Muscle layer of duodenum (tissue), 2 donors: ENCODE measurements around the gene SNX5.

ENCODE experiments used
- H3K27ac ChIP-seq: one replicate; pipeline ENCODE4 v1.7.0; 2013; ENCODE audit warnings: mild to moderate bottlenecking, low read length
- H3K27me3 ChIP-seq: one replicate; pipeline ENCODE4 v1.7.0; 2013; ENCODE audit warnings: low read depth, mild to moderate bottlenecking, control low read depth, low read length
- H3K36me3 ChIP-seq, 2 donors: one replicate each; pipeline ENCODE4 v1.7.0; 2013; ENCODE audit warnings: low read length in 2 of 2, control low read depth in 1 of 2, mild to moderate bottlenecking in 1 of 2; ENCODE audit not compliant: insufficient read depth in 2 of 2, control insufficient read depth in 1 of 2
- H3K4me1 ChIP-seq, 2 donors: one replicate each; pipeline ENCODE4 v1.7.0; 2013; ENCODE audit warnings: low read length in 2 of 2, mild to moderate bottlenecking in 2 of 2, control low read depth in 1 of 2, moderate library complexity in 1 of 2; ENCODE audit not compliant: insufficient read depth in 2 of 2, control insufficient read depth in 1 of 2
- H3K4me3 ChIP-seq, 2 donors: one replicate each; pipeline ENCODE4 v1.7.0; 2013; ENCODE audit warnings: low read length in 2 of 2, low read depth in 1 of 2, mild to moderate bottlenecking in 1 of 2
- H3K9me3 ChIP-seq, 2 donors: one replicate each; pipeline ENCODE4 v1.7.0; 2013; ENCODE audit warnings: low read length in 2 of 2, control low read depth in 1 of 2, mild to moderate bottlenecking in 1 of 2; ENCODE audit not compliant: control insufficient read depth in 1 of 2
- donor health status: healthy.

Gene SNX5

GRCh38 chr20:17892189-17892938 lies 76.2 kb downstream of the SNX5 start:
- H3K36me3 ChIP-seq: peaks cover 0 to 4% of the 10 kb centered on the region in 2 donors
- H3K9me3 ChIP-seq: peaks cover 0 to 5% of the 10 kb centered on the region in 2 donors
- H3K4me3 ChIP-seq: no peak overlapping the region
- H3K27ac ChIP-seq: no peak overlapping the region
- no peaks in the 10 kb centered on the region for H3K27me3 ChIP-seq
- H3K4me1 ChIP-seq: peaks cover 0 to 3% of the 10 kb centered on the region in 2 donors
